Fibroblast of skin of scalp (primary cell): ENCODE data around the gene TACR2. TPM values are rescaled to one million over a fixed set of nuclear protein-coding genes. Genes with fewer than 3 reads are reported as not detected.
A peak's percentile ranks its signal among the peaks of the same experiment; 100 is the strongest.

Experiments
- DNase-seq: peaks from one replicate; pipeline ENCODE4 v3.0.0-alpha.2; 2013
- polyA plus RNA-seq, 2 experiments: library from polyadenylated mRNA; unstranded; fragments of 120-200 nt; gene quantifications; one replicate each; pipeline ENCODE4 v1.2.1, GENCODE V29; 2013; ENCODE audit not compliant: insufficient read length in 2 of 2

Gene TACR2
- 0.12 TPM for polyA plus RNA-seq (2013, experiment 1 of 2; ENCODE audit: insufficient read length)
- polyA plus RNA-seq (2013, experiment 2 of 2; ENCODE audit: insufficient read length) = 0.20 TPM

DNA sequence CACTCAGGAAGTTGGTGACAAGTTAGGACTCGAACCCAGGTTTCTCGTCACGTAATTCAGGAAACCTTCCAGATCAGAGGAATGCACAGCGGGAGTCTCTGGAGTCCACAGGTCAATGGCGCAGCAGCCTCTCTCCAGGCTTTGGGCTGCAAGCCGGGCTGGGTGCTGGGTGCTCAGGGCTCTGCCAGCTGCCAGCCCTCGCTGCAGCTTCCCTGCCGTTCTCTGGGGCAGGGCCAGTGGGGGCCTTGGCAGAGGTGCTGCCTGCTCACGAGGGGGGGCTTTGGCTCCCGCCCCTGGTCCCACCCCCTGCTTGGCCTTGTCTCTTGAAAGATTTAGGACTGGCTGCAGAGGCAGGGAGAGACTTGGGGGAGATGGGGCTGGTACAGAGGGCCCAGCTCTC lies at the start of gene TACR2:
TSS of gene TACR2 (minus strand) at position 224 of the 400 bp plus-strand sequence. CDS start 595 bp downstream, outside the sequence.
- DNase-seq = no peak

DNA sequence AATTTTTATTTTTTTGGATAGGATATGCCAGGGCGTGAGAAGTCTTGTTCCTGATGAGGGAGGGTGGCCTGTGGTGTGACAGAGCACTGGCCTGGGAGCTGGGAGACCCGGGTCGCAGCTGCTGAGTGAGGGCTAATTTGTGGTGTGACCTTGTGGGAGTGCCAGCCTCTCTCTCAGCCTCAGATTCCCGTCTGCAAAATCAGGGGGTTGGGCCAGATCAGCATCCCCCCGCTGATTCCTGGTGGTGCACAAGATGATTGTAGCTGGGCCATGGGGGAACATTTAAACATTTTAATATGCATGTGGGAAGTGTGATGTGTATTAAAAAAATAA lies 49.4 kb upstream of the TACR2 start:
- no peak for DNase-seq

DNA sequence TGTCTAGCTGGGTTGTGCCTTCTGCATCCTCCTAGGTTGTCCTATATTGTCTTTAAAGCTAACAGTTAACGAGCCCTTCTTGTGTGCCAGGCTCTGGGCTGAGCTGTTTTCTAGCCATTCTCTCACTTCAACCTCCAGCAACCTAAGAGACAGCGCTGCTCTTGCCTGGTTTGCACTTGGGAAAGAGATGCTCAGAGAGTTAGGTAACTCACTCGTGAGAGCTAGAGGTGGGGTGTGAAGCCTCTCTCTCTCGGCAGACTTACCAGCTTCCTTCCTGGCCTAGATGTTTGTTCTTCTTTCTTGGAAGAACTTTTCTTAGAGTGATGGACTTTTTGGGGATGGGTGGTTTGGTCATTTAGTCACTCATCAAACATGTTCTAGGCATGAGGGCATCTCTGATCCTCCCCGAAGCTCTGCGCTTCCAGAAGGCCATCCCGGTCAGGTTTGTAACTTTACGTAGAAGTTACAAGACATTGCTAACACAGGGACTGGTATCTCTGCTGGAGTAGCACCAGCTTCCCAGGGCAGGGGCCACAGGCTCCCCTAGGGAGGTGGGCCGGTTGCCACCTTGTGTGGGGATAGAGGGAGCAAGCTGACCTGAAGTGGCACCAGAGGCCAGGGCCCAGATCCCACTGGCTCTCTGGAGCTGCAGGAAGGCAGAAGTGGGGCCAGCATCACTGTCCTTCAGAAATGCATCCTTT lies 48.9 kb upstream of the TACR2 start:
- no peak for DNase-seq

DNA sequence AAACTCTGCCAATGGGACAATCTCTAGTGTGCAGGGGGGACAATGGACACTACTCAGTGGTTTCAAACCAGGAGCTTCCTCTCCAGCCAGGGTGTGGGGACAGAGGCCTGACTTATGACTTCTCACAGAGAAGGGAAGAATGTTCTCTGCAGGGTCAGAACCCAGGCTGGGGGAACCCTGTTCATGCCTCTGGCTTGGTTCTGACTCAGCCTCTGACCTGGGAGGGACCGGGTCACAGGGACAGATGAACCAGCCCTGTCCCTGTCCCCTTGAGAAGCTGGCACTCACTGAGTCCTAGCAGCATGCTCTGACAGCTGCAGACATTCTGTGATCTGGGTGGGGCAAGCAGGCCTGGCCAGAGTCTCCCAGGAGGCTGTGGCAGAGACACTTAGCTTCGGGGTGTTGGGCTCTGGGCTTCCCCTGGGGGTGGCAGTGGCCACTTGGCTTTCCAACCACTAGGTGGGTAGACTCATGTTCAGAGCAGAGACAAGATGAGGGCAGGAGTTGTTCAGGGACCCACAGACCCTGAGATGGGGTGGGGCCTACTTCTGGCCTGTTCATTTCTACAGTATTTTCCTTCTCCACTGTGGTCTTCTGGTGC lies 48.2 kb upstream of the TACR2 start:
- DNase-seq = no peak

DNA sequence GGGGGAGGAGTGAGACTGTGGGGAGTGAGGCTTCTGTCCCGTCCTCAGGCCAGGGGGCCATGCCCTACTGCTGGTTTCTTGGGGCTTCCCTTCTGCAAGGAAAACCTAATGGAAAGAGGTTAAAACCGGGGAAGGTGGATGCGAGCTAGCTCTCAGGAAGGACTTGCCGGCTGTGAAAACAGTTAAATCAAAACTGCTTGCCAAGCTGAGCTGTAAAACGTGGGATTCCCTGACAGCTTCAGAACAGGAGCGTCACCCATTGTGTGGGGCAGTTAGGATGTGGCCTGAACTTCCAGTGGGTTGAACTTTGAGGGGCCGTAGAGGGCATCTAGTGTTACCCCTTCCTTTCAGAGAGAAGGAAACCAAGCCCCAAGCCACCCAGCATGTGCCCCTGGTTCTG lies 47.7 kb upstream of the TACR2 start:
- DNase-seq = no peak

DNA sequence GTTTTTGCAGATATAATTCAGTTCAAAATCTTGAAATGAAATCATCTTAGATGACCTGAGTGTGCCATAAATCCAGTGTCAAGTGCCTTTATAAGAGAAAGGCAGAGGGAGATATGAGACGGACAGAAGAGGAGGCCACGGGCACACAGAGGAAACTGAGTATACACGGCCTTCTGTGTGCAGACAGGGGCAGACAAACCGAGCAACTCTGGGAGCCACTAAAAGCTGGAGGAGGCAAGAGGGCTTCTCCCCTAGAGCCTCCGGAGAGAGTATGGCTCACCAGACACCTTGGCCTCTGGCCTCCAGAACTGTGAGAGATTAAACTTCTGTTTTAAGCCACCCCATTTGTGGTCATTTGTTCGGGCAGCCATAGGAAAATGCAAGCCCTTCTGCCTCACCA lies 47.2 kb upstream of the TACR2 start:
- DNase-seq = no peak

DNA sequence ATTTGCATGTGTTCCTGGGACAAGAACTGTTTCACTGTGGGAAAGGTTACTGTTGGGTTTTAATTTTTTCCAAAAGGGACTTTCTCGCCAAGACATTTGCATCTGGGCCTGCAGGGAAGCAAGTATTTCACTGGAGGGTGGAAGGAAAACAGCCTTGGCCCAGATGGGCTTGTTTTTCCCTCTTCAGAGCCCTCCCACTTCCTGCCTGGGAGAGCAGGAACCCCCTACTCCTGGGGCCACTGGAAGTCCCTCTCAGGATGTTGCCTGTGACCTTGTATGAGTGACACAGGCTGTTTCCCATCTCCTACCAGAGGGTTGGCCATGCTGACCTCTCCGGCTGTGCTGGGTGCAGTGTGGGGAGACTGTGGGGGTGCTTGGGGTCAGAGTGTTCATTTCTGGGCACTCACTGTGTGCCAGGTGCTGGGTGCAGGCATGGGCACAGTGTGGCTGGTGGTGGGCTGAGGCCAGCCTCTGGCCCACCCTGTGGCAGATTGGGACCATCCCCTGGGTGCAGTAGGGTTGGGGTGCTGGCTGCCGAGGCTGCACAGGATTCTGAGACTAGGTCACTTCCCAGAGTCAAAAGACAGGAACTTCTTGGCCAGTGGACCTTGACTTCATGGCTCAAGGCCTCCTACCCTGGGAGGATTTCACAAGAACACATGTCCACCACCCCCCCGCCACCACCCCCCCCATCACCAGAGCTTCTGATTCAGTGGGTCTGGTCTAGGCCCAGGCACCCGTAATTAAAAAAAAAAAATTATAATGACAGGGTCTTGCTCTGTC lies 44.7 kb upstream of the TACR2 start:
- no peak for DNase-seq

DNA sequence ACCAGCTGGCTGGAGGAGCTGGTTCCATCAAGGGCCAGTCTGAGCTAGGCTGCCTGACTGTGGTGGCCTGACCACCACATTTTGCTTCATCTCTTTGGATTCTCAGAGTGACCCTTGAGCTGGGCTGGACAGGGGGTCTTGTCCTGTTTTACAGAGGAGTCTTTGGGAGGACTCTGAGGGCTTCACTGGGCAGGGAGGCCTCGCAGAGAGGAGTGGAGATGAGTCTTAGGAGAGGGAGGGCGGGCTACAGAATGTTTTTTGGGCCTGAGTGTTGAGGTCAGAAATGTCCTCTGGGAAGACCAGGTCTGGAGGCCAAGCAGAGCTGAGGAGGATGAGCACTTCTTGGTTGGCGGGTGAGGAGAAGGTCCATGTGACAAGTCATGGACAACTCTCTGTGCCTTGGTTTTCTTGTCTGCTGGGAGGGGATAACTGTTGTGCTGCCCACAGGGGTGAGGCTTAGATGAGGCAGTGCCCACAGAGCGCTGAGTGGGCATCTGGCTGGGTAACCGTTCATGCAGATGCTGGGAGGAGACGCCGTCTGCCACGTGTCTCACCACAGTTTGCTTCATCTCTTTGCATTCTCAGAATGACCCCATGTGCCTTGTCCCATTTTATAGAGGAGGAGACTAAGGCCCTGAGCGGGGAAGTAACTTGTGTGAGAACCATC lies 44.0 kb upstream of the TACR2 start:
- DNase-seq = no peak

DNA sequence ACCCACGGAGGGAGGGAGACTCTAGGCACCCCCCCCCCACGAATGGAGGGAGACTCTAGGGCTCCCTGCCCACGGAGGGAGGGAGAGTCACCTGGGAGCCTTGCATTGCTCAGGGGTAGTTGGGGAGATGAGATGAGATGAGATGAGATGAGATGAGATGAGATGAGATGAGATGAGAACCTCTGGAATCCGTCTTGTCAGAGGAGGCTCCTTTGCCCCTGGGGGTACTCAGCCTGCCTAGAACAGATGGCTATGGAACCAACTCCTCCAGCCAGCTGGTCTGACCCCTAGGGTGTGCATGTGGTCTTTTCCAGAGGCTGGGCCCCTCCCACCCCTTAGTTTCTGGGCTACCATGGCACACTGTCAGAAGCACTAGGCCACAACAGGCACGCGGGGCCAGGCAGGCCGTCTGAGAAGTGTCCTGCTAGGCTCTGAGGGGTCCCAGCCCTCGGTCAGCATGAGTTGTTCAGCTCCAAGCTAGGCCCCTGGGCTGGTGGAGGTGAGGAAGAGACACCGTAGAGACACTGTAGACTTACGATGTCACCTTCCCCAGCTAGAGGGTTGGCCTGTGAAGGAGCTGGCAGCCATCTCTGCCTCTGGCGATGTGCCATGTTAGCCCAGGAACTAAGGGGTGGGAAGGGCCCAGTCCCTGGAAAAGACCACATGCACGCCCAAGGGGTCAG lies 43.3 kb upstream of the TACR2 start:
- no peak for DNase-seq

DNA sequence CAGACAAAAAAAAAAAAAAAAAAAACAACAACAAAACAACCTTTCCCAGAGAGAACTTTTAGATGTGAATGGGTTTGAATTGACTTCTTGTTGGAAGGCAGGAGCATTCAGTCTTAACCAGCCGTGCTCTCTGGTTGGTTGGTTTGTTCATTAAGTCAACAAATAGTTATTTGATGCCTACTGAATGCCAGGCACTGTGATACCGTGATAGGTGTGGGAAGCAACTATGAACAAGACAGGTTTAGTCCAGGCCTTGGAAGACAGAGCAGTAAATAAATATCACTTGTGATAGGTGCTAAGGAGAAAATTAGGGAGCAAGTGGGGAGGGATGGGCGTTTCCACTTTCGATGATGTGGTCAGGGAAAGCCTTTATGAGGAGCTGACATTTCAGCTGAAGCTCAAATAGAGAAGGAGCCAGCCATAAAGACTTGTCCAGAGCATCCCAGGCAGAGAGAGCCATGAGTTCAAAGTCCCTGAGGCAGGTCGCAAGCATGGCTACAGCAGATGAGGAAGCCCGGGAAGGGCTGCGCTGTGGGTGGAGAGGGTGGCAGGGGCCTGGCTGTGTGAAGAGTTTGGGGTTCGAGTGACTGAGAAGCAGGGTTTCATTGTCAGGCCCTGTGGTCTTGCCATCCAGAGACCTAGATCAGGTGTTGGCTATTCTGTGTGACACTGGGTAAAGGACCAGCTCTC lies 42.5 kb upstream of the TACR2 start:
- no peak for DNase-seq

DNA sequence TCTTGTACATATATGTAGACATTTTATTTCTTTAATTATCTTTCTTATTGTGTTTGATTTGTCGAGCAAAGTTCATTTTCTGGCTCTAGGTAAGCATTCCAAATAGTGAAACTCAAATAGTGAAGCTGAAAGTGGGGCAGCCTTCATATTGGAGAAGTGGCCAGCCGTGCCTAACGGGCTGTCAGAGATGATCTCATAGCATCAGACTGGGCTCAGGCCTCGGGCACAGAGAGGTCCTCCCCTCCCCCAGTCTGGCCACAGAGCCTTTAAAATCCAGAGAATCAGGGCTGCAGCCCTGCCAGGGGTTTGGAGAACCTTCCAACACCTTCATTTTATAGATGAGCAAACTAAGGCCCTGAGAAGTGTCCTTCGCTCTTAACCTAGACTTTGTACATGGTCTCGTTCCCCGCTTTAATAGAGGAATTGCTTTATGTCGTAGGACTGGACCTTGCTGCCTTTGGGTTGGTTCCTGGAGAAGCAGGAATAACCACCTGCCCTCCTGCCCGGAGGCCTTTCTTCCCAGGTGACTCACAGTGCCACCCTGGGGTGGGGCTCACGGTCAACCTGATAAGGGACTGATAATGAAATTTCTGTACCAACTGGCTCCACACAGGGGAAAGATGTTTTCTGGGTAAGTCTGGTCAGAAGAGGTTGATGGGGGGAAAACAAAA lies 41.8 kb upstream of the TACR2 start:
- no peak for DNase-seq

DNA sequence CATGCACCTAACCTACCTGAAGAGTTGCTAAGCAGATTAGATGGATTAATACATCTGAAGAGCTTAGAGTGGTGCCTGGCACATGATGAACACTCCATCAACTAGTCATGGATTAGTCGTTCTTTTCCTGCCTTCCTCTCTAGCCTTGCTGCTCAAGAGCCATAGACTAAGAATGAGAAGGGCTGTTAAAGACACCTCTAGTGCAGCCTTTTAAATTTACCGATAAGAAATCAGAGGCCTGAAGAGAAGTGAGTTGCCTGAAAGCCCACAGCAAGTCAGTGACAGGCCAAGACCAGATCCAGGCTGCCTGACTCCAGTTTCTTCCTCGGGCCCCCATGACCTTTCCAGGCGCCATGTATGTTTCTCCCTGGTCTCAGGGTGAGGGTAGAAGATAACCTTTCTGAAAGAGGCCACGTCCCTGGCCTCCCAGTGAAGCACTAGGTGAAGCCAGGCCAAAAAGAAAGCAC lies 41.1 kb upstream of the TACR2 start:
- DNase-seq = no peak

DNA sequence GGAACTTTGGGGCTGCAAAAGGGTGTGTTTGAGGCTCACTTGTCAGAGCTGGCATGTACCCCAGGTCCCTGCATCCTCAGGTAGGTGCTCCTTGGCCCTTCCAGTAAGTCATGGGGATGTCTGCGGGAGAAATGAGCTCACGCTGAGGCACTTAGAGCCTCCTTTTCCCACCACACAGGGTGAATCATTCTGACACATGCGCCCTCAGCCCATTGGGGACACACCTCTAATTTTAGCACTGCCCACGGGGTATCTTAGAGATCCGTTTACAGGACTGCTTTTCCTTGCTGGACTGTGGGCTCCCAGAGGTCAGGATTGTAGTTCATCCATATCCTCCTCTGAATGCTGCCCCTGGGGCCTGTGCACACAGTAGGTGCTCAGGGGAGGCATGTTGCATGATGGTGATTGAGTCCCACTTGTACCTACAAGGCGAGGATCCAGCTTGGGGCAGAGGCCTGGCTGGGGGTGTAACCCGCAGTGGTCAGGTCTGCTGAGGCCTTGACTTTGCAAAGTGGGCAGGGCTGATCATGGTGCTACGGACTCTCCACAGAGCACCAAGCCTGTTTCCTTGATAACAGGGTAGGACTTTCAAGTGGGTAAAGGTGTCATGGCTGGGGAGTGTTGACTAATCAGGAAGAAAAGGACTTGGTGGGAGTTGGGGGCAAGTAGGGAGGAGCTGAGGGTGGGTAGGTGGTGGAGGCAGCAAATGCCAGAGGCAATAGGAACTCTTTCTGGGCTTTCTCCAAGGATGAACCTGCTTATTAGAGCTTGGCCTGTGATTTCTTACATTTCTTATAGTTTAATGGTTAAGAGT lies 40.4 kb upstream of the TACR2 start:
- DNase-seq = no peak

DNA sequence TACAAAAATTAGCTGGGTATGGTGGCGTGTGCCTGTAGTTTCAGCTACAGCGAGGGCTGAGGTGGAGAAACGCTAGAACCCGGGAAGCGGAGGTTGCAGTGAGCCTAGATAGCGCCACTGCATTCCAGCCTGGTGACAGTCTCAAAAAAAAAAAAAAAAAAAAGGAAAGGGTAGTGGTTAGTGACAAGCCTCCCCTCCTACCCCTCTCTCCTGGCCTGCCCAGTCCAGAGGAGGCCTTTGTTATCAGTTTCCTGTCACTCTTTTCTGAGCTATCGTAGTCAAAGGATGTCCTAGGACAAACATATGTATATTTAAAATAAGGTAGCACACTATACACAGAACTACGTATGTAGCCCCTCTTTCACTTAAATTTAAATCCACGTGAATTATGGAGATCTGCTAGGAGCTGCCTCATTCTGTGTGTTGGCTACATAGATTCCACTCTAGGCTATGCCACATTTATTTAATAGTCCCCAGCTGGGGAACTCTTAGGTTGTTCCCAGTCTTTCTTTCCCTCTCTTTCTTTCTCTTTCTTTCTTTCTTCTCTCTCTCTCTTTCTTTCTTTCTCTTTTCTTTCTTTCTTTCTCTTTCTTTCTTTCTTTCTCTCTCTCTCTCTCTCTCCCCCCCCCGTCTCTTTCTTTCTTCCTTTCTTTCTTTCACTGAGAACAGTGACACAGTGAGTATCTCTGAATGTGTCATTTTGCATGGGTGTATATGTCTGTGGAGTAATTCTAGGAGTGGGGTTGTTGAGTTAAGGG lies 38.5 kb upstream of the TACR2 start:
- no peak for DNase-seq

DNA sequence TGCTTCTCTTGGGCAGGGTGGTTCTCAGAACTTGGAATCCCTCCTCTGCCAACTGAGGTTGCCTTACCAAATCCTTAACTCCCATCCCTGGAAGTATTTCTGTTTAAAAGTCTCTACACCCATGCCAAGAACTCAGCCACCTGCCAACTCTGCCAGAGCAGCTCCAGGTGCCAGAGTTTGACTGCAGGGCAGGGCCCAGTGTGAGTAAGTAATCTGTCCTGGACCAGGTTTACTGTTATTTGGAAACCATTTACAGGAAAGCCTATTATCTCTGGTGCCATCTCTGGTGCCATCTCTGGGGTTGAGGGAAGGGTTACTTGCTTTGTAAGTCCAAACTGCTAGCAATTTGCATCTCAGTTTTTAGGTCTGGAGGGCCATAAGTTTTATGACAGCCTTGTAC lies 37.1 kb upstream of the TACR2 start:
- no peak for DNase-seq

DNA sequence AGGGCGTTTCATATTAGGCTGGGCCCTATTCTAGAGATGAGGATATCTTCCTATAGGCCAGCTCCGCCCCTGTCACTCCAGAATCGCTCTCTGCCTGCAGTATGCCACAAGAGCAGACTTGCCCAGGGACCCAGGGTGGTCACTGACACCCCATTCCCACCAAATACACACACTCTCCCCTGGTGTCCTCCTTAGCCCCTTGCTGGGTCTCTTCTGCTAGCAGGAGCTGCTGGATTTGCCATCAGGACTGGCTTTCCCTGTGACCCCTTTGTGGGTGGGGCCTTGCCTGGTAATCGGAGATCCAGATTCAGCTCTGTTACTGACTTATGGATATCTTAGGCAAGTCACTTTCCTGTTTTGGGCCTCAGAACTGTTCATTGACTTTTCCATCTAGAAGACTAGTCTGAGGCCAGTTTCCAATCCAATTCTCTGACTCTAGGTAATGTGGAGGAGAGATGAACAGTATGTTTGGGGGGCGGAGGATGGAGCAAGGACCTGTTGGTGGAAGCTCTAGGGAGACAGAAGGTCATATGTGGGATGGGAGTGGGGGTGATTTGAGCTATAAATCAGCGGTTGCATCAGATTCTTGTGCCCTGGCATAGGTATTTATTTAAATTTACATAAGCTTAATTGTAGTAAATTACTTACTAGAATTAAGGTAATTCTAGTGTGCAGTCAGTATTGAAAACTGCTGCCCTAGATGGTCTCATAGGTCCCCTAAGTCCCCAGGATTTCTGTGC lies 36.1 kb upstream of the TACR2 start:
- DNase-seq = no peak

DNA sequence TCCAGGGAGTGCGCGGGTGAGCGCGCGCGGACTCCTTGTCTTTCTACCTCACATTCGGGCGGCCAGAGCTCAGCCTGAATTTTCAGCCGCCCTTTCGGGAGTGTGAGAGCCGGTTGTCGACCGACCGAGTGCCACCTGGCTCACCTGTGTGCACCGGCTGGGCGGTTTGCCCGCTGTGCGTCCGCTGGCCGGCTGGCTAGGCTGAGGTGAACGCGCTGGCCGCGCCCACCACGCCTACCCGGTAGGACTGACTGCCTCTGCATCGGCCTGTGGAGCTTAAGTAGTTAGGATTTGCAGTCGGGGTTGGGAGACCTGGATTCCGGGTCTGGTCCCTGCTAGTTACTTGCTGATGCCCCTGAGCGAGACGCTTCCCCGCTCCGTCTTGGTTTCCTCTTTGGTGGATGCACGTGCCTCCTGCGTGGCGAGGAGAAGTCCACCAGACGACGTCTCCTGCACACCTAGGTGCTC lies 35.1 kb upstream of the TACR2 start:
- DNase-seq = no peak

DNA sequence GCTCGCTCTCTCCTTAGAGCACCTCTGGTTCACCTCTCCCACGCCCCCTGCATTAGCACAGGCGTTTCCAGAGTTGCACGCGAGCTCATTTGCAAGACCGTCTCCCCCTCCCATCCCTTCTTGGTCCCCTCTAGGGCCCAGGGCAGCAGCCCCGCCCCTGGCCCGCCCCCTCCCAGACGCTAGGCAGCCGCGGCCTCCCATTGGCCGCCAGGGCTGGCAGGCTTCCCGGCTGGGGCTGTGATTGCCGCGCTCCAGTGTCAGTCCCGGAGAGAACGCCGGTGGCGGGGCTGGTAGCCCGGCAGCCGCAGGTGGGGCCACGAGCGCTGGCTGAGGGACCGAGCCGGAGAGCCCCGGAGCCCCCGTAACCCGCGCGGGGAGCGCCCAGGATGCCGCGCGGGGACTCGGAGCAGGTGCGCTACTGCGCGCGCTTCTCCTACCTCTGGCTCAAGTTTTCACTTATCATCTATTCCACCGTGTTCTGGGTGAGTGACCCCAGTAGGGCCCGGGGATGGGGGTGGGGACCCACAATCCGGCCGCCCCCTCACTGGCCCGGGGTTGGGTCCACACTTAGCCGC lies 34.6 kb upstream of the TACR2 start, which contains the start of gene TSPAN15:
TSS of gene TSPAN15 (plus strand) at position 257 of the 575 bp plus-strand sequence. CDS start at position 387, 130 bp downstream.
- DNase-seq = peak; percentile 65
